Uterus (tissue), 2 donors: ENCODE results near the gene CCM2.

Experiments used
- POLR2A ChIP-seq, 2 donors: fragments of 450-650 bp; IDR thresholded peaks; one replicate each; pipeline ENCODE4 v1.6.1; 2016; ENCODE audit warnings: antibody characterized with exemption in 2 of 2, mild to moderate bottlenecking in 1 of 2, moderate library complexity in 1 of 2
- TF ChIP-seq, protein P1 (sequence below), 4 experiments: fragments of 200-600 bp in 2 of 4; fragments of 450-650 bp in 2 of 4; sonication (generic) in 2 of 4; IDR thresholded peaks; one replicate each; pipeline ENCODE4 v1.5.1; 2016 to 2019; ENCODE audit warnings: antibody characterized with exemption in 4 of 4, mild to moderate bottlenecking in 2 of 4, moderate library complexity in 1 of 4

GRCh38 chr7:45086331-45087065 is 86.5 kb downstream of the CCM2 start:
- no peak for TF ChIP-seq POLR2A (IDR thresholded peaks at IDR 0.05)
- TF ChIP-seq, protein P1, sequence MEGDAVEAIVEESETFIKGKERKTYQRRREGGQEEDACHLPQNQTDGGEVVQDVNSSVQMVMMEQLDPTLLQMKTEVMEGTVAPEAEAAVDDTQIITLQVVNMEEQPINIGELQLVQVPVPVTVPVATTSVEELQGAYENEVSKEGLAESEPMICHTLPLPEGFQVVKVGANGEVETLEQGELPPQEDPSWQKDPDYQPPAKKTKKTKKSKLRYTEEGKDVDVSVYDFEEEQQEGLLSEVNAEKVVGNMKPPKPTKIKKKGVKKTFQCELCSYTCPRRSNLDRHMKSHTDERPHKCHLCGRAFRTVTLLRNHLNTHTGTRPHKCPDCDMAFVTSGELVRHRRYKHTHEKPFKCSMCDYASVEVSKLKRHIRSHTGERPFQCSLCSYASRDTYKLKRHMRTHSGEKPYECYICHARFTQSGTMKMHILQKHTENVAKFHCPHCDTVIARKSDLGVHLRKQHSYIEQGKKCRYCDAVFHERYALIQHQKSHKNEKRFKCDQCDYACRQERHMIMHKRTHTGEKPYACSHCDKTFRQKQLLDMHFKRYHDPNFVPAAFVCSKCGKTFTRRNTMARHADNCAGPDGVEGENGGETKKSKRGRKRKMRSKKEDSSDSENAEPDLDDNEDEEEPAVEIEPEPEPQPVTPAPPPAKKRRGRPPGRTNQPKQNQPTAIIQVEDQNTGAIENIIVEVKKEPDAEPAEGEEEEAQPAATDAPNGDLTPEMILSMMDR (IDR thresholded peaks at IDR 0.05) = no peak
